Loucy (cell line): ENCODE measurements around the gene ACTG1.

Source experiments
- H2AFZ ChIP-seq: fragments of 200-600 bp; sonication (generic); 2 replicates; pipeline ENCODE4 v1.6.0; 2016; ENCODE audit warnings: antibody characterized with exemption, mild to moderate bottlenecking, low read length, moderate library complexity
- H3F3A ChIP-seq: fragments of 200-600 bp; 2 replicates; pipeline ENCODE4 v1.6.0; 2016; ENCODE audit warnings: antibody characterized with exemption, low read depth, mild to moderate bottlenecking
- H3K27me3 ChIP-seq: fragments of 200-600 bp; sonication (generic); 2 replicates; pipeline ENCODE4 v1.6.1; 2014; ENCODE audit warnings: low read length, mild to moderate bottlenecking; ENCODE audit not compliant: insufficient read depth, poor library complexity, severe bottlenecking
- H3K36me3 ChIP-seq: fragments of 200-600 bp; sonication (generic); 2 replicates; pipeline ENCODE4 v1.6.1; 2016; ENCODE audit warnings: low read length; ENCODE audit not compliant: insufficient read depth
- H3K4me1 ChIP-seq: fragments of 200-600 bp; sonication (generic); 2 replicates; pipeline ENCODE4 v1.5.1; 2014; ENCODE audit warnings: low read length, mild to moderate bottlenecking; ENCODE audit not compliant: insufficient read depth, poor library complexity, severe bottlenecking
- H3K4me2 ChIP-seq: fragments of 200-600 bp; sonication (generic); 2 replicates; pipeline ENCODE4 v1.6.0; 2014; ENCODE audit warnings: antibody characterized with exemption, low read length, low read depth, mild to moderate bottlenecking; ENCODE audit not compliant: poor library complexity, severe bottlenecking
- H3K4me3 ChIP-seq: fragments of 200-600 bp; sonication (generic); 2 replicates; pipeline ENCODE4 v1.5.1; 2014; ENCODE audit warnings: low read length, mild to moderate bottlenecking, mixed read lengths; ENCODE audit not compliant: poor library complexity, severe bottlenecking
- H3K79me2 ChIP-seq: fragments of 200-600 bp; sonication (generic); 2 replicates; pipeline ENCODE4 v1.6.1; 2014; ENCODE audit warnings: low read length; ENCODE audit not compliant: insufficient read depth
- H3K9ac ChIP-seq: fragments of 200-600 bp; sonication (generic); 2 replicates; pipeline ENCODE4 v1.6.0; 2014; ENCODE audit warnings: mild to moderate bottlenecking, low read depth, low read length, moderate library complexity; ENCODE audit not compliant: poor library complexity, severe bottlenecking
- H3K9me2 ChIP-seq: fragments of 200-600 bp; sonication (generic); replicated peaks from 2 replicates; pipeline ENCODE4 v1.6.1; 2016; ENCODE audit warnings: low read depth, low read length, mixed read lengths
- H3K9me3 ChIP-seq: fragments of 200-600 bp; sonication (generic); 2 replicates; pipeline ENCODE4 v1.6.1; 2014; ENCODE audit warnings: mild to moderate bottlenecking, antibody characterized with exemption, low read length, low read depth; ENCODE audit not compliant: insufficient read depth
- H4K20me1 ChIP-seq: fragments of 200-600 bp; sonication (generic); 2 replicates; pipeline ENCODE4 v1.6.0; 2014; ENCODE audit warnings: antibody characterized with exemption, low read length, mild to moderate bottlenecking; ENCODE audit not compliant: insufficient read depth, poor library complexity, severe bottlenecking
- EZH2phosphoT487 ChIP-seq: fragments of 200-600 bp; IDR thresholded peaks from 2 replicates; pipeline ENCODE4 v1.6.1; 2018; ENCODE audit warnings: antibody characterized with exemption, mild to moderate bottlenecking, moderate library complexity, borderline replicate concordance
- TF ChIP-seq, protein P1 (sequence below): fragments of 200-600 bp; sonication (generic); conservative IDR thresholded peaks from 2 replicates; pipeline ENCODE4 v1.5.1; 2014; ENCODE audit warnings: mild to moderate bottlenecking, antibody characterized with exemption, low read length

ACTG1 gene

DNA sequence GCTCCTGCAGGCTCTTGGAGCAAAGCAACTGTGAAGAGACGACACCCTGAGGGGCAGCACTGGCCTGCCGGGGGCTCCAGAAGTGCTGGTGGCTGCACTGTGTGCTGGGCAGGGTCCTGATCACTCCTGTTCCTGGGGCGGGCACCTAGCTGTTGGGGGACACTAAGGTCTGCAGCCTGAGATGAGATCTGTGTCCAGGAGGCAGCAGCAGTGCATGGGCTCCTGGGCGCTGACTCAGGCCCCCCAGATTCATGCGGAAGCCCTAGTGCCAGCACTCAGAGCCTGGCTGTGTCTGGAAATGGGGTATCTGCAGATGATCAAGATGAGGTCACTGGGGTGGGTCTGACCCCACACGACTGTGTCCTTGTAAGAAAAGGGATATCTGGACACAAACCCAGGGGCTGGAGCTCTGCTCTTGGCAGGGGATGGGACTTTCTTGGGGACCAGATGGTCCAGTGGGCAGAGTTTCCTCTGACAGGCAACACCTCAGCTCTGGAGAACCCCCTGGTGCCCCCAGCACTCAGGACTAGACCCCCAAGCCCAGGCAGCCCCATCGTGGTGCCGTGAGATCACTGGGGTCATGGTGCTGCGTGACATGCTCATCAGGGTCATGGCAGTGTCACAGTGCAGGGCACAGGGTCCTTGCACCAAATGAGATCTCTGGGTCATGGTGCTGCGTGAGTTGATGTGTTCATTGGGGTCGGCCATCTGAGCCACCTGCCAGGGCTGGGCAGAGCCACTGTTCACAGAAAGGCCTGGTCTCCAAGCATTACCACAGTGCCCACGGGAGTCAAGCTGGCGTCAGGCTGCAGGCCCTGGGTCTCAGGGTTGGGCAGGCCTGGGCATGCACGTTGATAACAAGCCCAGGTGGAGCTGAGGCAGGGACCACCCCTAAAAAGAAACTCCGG is 30.1 kb upstream of the ACTG1 start:
- Histone ChIP-seq H3F3A (no peaks in the 10 kb centered on the region), H3K9ac (no peak overlapping the region), H3K9me3 (no peaks in the 10 kb centered on the region), H3K4me3 (no peak overlapping the region), H3K4me1 (no peaks in the 10 kb centered on the region), H3K79me2 (no peaks in the 10 kb centered on the region), H3K4me2 (no peak overlapping the region), H3K27me3 (no peaks in the 10 kb centered on the region), H2AFZ (no peak overlapping the region), H3K9me2 (no peaks in the 10 kb centered on the region), H3K36me3 (peaks cover 32% of the 10 kb centered on the region; the same call in 1 of the 2 replicates), H4K20me1 (no peaks in the 10 kb centered on the region)
- TF ChIP-seq, protein P1, sequence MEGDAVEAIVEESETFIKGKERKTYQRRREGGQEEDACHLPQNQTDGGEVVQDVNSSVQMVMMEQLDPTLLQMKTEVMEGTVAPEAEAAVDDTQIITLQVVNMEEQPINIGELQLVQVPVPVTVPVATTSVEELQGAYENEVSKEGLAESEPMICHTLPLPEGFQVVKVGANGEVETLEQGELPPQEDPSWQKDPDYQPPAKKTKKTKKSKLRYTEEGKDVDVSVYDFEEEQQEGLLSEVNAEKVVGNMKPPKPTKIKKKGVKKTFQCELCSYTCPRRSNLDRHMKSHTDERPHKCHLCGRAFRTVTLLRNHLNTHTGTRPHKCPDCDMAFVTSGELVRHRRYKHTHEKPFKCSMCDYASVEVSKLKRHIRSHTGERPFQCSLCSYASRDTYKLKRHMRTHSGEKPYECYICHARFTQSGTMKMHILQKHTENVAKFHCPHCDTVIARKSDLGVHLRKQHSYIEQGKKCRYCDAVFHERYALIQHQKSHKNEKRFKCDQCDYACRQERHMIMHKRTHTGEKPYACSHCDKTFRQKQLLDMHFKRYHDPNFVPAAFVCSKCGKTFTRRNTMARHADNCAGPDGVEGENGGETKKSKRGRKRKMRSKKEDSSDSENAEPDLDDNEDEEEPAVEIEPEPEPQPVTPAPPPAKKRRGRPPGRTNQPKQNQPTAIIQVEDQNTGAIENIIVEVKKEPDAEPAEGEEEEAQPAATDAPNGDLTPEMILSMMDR: no peak
- no peak for TF ChIP-seq EZH2phosphoT487

DNA sequence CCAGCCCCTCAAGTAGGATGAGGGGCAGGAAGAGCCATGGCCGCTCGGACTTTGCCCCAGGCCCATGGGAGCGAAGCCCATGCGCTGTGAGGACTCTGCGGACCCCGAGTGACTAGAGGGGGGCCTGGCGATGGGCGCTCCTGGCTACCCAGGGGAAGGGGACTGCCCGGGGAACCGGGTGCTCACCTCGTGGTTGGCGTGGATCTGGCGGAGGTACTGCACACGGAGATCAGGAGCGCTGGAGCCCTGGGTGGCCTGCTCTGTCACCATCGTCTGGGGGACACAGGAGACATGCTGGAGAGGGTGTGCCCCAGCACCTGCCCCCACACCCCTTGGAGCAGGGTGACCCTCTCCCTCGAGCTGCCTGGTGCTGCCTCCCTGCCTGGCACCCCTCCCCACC is 28.5 kb upstream of the ACTG1 start:
- H3K9me2 ChIP-seq: no peaks in the 10 kb centered on the region
- H2AFZ ChIP-seq: no peak overlapping the region
- H3K4me2 ChIP-seq: no peak overlapping the region
- H3K36me3 ChIP-seq: peaks cover 19% of the 10 kb centered on the region; the same call in 1 of the 2 replicates
- TF ChIP-seq, protein P1: no peak
- no peak for TF ChIP-seq EZH2phosphoT487
- H3K27me3 ChIP-seq: no peaks in the 10 kb centered on the region
- H3K4me1 ChIP-seq: no peaks in the 10 kb centered on the region
- H4K20me1 ChIP-seq: no peaks in the 10 kb centered on the region
- no peak overlapping the region for H3K4me3 ChIP-seq
- H3K9ac ChIP-seq: no peak overlapping the region
- H3K9me3 ChIP-seq: no peaks in the 10 kb centered on the region
- no peaks in the 10 kb centered on the region for H3F3A ChIP-seq
- no peaks in the 10 kb centered on the region for H3K79me2 ChIP-seq

DNA sequence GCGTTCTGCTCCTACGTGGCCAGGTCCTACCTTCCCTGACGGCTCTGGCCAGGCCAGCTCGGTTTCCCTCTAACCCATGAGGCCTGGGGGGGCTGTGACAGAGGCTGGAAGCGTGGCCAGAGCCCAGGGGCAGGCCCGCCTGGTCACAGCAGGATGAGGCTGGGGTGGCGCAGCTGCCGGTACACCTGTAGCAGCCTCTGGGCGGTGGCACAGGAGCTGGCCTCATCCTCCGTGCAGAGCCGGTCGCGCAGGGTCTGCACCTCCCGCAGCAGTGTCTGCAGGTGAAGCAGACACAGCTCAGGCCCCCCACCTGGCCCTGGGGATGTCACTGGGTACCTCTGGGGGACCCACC is 28.1 kb upstream of the ACTG1 start:
- Histone ChIP-seq H2AFZ (no peak overlapping the region), H3K4me2 (no peak overlapping the region), H3K27me3 (no peaks in the 10 kb centered on the region), H3K4me3 (no peak overlapping the region), H4K20me1 (no peaks in the 10 kb centered on the region), H3K36me3 (peaks cover 19% of the 10 kb centered on the region; the same call in 1 of the 2 replicates), H3K9me2 (no peaks in the 10 kb centered on the region), H3K79me2 (no peaks in the 10 kb centered on the region), H3F3A (no peaks in the 10 kb centered on the region), H3K9me3 (no peaks in the 10 kb centered on the region), H3K9ac (no peak overlapping the region), H3K4me1 (no peaks in the 10 kb centered on the region)
- TF ChIP-seq EZH2phosphoT487: no peak
- TF ChIP-seq, protein P1: no peak
